GM19043 (cell line): Measurements from ENCODE around the gene SLAMF1.
"Not testable (repeated sequence)": the region's sequence is repeated elsewhere in the genome, so short reads cannot be mapped to it uniquely, and the experiment has no call there.

Experiments used
- ATAC-seq: cut with Tn5 transposase; IDR thresholded peaks from one replicate; pipeline ENCODE4 v1.9.1; 2021; ENCODE audit warnings: low read depth; ENCODE audit not compliant: unreplicated experiment

SLAMF1 gene

DNA sequence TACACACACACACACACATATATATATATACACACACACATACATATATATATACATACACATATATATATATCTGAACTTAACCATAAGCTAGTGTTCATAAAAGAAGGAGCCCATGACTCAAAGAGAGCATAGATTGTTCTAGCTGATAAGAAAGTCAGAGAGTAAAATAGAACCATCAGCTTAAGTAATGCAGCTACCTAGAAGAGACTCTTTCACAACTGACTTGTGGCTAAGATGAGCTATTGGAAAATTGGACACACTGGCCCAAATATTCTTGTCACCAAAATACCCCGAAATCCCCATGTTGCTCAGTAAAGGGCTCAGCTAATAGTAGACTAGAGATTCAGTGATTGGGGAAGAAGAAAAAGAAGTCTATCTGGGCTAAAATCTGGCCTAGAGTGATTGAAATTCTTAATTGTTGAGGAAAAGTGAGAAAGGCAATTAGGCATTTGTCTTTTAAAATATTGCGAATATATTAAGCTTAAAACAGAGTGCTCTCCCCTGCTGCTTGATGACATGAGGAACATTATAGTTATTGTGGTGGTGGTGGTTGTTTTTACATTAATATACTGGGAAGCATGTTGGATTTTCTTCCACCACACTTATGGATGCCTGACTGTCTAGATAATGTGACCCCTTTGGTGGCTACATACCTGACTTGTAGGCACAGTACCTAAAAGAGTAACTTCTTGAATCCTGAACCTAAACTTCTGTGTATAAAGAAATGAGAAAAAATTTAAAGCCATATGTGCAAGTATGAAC, 6.3 kb downstream of the SLAMF1 start:
- no peak for ATAC-seq

DNA sequence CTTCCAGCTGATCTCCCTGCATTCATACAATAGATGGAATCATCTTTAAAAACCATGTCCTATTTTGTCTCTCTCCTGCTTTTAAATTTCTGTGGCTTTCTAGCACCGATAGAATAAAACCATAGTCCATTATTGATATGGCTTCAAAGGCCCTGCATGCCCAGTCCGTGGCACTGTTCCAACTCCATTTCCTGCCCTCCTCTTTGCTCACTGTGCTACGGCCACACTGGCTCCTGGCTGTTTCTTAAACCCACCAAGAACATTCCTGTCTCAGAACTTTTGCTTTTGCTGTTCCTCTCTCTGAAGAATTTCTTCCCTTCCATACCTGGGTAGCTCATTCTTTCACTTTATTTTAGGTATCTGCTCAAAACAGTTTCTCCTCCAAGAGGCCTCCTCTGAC, 7.2 kb downstream of the SLAMF1 start:
- no peak for ATAC-seq

DNA sequence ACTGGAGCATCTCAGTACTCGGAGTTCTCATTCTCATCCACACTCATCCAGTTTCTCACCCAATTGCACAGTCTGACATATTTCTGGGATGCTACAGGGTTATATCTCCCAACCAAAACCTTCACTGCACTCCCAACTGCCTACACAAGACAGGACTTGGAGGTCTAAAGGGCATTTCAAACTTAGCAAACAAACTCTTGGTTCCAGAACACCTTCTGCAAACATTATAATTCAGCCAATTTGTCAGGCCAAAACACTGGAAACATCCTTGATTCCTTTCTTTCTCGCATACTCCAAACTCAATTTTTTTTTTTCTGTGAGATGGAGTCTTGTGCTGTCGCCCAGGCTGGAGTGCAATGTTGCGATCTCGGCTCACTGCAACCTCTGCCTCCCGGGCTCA, 7.9 kb downstream of the SLAMF1 start:
- no peak for ATAC-seq

DNA sequence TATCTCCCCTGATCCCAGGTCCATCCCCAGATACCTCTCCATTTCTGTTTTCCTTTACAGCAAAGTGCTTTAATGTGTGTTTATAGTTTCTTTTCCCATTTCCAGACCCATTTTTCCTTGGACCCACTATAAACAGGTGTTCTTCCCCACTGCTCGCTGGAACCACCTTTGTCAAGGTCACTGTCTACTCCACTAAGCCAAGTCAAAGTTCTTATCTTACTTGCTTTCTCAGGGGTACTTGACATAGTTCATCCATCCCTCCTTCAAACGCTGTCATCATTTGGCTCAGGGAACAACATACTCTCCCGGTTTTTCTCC, 8.3 kb downstream of the SLAMF1 start:
- no peak for ATAC-seq

DNA sequence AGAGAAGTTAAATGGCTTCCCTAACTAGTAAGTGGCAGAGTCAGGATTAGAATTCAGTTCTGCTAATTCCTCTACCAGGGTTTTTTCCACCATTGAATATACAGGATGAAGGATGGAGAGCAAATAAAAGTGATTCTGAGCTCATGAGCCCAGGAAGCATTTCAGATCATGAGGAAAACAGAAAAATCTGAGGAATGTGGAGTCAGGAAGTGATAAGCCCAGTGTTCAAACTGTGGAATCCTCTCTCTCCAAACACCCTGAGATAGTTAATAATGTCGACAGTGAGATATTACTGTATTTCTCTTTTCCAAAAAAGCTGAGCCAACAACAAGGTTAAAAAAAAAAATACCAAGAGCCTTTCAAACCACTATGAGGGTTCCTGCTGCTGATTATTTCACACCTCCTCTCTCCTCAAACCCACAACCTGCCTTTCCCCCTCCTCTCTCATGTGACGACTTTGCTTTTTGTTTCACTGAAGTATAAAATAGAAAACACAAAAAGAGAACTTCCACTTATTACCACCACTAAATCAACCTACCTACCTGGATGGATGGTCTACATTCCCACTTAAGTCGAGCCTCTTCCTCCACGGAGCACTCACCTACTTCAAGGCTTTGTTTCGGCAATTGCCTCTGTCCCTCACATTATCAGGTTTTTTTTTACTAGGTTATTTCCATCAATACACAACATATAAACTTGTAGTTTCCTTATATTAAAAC, 8.9 kb downstream of the SLAMF1 start:
- no peak for ATAC-seq

DNA sequence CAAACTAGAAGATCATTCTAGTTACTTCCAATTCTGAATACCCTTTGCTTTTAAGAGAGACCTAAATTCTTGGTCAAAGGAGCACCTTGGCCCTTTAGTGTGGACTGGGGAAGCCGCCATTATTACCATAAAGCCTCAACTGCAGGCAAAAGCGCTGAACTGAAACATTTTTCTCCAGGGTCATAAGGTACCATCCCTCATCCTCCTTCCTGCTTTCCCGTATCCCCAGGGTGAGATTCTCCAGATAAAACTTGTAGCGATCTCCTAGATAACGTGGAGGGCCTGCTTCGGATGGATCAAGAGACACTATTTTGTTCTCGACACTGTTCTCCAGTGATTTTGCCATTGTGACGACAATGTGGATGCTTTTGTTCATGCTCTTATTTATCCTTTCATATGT, 9.8 kb downstream of the SLAMF1 start:
- ATAC-seq, result no peak

DNA sequence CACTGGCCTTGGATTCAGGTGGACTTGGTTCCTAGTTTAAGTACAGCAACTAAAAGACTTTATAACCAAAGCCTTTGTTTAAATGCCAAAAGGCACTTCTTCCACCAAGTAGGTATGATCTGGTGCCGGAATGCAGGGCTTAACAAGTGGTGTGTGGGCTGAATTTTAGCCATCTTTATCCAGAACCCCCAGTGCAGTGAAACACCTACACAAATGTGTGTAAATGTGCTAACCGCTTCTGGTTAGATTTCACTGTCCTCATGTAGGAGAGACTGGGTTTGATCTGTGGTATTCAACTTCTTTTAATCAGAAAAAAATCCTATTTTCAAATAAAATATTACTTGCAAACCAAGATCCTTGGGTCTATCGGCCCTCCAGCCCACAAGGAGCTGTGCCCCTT, 10.3 kb downstream of the SLAMF1 start:
- ATAC-seq, result no peak

DNA sequence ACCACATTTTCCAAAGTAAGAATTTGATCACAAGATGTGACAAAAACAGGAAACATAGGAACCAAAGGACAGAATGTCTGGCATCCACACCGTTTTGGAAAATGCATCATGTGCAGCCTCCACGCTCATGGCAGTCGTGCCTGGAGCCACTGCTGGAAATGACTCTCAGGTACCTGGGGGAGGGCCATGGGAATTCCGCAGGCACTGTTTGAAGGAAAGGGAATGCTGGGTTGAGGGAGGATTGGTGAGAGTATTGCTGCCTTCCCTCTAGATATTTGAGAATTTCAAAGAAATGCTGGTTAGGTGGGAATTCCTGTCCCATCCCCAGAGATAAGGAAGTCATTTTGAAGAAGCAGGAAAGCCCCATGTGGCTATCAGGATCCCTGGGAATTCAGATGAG, 10.8 kb downstream of the SLAMF1 start:
- ATAC-seq, result no peak

DNA sequence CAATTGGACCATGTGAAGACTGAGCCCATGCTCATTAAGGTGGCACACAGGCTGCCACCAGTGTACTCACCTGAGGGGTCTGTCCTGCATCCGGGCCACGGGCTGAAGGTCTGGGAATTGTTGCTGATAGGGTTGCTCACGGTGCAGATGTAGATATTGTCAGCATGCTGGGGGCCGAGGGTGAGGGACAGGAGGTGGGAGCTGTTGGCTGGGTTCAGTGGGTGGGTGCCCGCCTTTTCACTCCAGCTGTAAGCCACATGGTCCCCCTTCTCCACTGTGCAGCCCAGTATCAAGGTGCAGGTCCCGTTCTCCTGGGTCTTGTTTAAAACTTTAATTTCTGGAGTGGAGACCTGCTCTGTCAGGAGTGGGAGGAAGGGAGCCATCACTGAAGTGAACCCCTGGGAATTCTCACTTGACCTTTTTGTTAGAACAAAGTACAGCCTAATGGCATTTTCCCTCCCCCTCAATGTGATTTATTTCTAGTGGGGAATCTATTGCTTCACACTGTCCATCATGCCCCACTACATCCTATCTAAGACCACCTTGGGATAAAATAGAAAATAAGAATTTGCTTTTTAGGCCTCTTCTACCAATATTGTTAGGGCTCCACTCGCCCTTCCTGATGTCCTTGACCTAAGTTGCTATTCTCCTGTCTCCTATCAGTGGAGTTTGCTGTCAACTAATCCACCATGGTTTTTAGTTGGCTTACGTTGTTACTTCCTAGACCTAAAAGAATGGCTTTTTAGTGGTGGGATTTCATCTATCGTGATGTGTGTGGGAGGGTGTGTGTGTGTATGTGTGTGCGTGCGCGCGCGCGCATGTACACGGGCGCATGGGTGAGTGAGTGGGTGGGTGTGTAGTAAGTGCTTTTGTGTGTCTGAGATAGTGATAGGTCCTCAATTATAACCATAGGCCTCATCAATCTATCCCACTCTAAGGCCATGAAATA, 12.0 kb downstream of the SLAMF1 start:
- ATAC-seq, result no peak

DNA sequence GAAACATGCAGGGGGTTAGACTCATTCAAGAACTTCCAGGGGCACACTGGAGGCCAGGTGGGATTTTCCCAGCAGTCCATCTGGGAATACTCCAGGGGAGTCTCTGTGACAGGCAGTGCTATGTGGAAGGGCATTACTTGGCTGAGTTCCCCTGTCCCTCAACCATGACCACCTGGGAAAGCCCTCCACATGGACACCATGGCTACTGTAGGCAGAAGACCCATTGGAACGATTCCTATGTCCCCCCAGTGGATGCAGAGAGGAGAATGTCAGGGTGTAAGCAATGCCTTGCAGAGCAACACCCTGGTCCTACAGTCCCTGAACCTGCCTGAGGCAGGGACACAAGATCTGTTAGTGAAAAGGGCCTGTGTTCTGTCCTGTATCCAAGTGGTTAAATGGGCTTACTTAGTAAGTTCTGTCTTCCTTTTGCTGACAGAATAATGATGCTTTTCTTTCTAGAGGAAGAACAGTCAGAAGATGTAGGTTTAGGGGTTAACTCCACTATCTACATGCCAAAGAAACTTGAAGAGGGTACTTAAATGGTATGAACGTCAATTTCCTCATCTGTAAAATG, 13.4 kb downstream of the SLAMF1 start:
- no peak for ATAC-seq

DNA sequence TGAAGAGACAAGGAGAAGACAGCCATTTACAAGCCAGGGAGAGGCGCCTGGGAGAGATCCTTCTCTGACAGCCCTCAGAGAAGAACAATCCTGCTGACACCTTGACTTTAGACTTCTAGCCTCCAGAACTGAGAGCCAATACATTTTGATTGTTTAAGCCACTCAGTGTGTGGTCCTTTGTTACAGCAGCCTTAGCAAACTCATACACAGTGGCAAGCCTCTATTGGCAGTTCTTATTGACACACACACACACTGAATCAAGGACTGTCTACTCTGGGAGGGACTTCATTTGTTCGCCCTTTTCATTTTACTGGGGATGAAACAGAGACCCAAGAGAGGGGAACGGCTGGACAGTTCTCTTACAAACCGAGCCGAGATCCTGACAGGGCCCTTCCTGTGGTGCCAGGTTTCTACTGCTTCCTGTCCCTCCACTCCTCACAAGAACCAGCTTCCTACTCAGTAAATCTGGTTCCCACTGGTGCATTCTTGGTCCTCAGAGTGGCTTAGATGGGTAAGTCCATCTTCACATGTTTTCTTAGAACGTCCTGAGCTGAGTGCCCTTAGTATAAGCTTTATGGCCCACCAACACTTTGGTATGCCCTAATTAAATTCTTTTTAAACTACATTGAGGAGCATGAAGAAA, 14.7 kb downstream of the SLAMF1 start:
- no peak for ATAC-seq

DNA sequence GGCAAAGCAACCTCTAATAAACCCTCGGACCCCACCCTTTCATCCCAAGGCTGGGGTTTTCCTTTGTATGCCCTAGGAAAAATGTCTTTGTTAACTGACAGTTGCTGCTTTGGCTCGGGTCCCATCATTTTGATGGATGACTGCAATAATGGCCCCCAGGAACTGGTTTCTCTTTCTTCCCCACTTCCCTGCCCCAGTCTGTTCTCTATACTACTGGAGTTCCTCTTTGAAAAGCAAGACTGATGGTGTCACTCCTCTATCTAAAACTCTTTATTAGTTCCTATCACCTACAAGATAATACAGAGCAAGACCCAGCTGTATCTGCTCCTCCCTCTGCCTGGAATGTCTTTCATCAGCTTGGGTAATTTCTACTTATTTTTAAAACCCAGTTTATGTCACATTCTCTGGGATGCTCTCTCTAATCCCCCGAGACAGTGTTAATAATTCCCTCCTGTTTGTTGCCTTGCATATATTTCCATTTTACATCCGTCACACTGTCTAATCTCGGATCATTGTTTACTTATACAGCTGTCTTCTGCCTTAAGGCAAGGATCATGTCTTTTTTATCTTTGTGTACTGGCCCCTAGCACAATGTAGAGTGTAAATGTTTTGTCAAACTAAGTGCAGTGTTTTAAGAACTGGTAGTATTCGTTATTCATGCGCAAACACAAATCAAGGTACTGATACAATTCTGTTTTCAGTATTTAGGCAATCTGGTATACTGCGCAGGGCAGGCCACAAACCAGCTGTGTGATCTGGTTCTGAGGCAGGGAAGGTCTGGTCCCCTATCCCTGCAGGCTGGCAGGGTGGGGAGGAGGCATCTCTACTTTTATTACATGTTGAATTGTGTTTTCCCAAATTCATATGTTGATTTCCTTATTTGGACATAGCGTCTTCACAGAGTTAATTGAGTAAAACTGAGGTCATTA, 16.1 kb downstream of the SLAMF1 start:
- no peak for ATAC-seq

DNA sequence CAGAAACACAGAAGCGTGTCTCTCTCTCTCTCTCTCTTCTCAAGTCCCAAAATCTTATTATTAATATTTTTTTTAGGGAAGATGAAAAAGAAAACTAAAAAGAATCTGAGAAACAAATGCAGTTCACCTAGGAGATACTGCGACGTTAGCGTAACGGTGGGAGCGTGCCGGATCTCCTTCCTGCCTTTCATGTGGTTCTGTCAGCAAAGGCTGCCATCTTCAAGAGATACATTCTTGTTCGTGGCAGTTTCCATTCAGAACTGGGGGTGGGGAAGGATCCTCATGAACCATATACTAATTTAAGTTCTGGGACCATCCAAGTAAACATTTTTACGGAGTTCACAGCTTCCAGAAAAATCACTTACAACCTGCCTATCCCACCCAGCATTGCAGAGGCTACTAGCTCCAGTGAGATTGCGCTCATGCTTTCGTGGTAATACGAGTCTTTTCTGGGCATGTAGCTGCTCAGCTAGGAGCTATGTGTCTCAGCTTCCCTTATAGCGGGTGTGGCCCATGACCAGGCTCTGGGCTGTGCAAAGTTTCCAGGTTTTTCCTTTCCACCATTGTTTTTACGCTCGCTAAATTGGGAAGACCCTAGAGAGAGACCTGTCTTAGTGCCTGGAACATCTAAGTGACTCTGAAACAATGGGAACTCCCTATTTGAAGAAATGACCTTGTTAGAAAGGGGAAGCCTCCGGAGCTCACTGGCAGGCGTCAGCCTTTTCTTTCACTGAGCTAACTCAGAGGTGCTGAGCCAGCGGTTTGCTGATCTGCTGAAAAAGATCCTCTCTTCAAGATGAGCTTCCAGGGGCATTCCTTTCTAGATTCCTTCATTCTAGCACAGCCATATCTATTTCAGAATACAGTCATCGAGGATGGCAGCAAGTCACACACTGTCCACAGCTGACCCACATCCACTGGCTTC, 17.3 kb downstream of the SLAMF1 start:
- ATAC-seq, result no peak

DNA sequence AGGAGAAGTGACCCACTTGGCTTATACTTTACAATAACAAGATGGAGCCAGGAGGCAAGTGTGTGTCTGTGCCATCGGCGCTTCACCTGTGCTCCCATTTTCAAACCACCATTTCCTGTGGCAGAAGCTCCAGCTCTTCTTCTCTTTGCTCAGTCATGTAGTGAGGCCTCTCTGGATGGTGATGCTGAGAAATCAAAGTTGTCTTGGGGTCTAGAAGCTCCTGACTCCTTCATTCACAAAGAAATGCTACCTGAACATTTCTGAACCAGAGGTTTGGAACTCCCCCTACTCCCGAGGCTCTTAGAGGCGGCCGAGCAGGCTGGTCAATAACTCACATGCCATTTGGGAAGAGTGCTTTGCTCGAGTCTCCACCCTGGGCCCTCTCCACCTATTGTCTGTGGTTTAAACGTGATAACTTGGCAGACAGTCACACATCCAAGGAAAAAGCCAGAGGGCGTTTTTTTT, 18.0 kb downstream of the SLAMF1 start:
- no peak for ATAC-seq

DNA sequence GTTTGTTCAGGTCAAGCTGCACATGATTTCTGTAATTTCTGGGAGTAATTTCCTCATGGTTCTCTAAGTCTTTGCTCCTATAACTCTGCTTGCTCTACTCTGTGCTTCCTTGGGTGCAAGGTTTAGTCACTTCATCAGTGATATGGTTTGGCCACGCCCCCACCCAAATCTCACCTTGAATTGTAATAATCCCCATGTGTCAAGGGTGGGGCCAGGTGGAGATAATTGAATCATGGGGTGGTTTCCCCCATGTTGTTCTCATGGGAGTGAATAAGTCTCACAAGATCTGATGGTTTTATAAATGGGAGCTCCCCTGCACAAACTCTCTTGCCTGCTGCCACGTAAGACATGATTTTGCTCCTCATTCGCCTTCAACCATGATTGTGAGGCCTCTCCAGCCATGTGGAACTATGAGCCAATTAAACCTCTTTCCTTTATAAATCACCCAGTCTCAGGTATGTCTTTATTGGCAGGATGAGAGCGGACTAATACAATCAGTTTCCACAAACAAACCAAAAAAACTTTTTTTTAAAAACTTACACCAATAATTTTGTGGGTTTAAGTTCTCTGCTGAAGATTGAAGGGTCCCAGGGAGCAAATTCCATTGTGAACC, 19.1 kb downstream of the SLAMF1 start:
- not testable (repeated sequence) for ATAC-seq

DNA sequence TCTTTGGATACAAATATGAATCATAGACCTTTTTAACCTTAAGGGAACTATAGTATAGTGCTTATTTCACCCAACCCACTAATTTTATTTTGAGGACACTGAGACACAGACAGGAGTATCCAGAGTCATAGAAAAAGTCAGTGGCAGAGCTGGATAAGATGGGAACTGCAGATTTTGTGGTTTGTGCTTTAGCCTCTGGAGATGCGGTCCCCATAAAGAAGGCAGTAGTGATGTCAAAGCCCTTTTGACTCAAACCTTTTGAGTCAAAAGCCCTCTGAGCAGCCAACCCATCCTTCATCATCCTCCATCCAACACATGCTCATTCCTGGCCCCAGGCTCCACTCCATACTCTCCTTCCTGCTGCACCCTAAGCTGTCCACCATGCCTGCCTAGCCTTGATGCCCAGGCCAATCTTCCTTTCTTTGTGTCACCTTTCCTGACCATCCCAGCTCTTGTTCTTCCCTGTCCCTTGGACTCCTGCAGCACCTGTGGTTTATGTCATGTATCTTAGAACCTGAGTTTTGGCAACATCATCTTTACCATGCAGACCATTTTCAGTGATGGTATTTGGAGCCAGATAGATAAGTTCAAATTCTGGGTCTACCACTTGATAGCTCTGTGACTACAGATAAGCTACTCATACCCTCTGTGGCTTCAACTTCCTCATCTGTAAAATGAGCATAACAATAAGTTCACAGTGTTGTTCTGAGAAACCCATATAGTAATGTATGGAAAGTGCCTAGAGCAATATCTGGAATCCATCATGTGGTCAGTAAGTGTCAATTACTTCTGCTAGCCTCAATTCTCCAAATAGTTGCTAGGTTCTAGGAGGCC, 20.1 kb downstream of the SLAMF1 start:
- no peak for ATAC-seq
